Fibroblast of pulmonary artery (primary cell): Measurements from ENCODE around the gene TXNDC8.
"Not testable (repeated sequence)": the region's sequence is repeated elsewhere in the genome, so short reads cannot be mapped to it uniquely, and the experiment has no call there.

Experiments
- DNase-seq: peaks from one replicate; pipeline ENCODE4 v3.0.0-alpha.2; 2010; ENCODE audit warnings: low read depth
- H3K4me3 ChIP-seq: replicated peaks from 2 replicates; pipeline ENCODE4 v1.5.1; 2011; ENCODE audit warnings: low read depth, mild to moderate bottlenecking, control low read depth, low read length, moderate library complexity
- TF ChIP-seq, protein P1 (sequence below): IDR thresholded peaks from 2 replicates; pipeline ENCODE4 v1.5.1; 2011; ENCODE audit warnings: mild to moderate bottlenecking, control low read depth, low read length, inconsistent platforms; ENCODE audit errors: missing control alignments

The TXNDC8 gene

GRCh38 chr9:110337727-110338126 lies at the start of gene TXNDC8:
Gene TXNDC8 (minus strand): TSS chr9:110337863.
- H3K4me3 ChIP-seq, result no peak within 1 kb of the TSS
- TF ChIP-seq, protein P1, sequence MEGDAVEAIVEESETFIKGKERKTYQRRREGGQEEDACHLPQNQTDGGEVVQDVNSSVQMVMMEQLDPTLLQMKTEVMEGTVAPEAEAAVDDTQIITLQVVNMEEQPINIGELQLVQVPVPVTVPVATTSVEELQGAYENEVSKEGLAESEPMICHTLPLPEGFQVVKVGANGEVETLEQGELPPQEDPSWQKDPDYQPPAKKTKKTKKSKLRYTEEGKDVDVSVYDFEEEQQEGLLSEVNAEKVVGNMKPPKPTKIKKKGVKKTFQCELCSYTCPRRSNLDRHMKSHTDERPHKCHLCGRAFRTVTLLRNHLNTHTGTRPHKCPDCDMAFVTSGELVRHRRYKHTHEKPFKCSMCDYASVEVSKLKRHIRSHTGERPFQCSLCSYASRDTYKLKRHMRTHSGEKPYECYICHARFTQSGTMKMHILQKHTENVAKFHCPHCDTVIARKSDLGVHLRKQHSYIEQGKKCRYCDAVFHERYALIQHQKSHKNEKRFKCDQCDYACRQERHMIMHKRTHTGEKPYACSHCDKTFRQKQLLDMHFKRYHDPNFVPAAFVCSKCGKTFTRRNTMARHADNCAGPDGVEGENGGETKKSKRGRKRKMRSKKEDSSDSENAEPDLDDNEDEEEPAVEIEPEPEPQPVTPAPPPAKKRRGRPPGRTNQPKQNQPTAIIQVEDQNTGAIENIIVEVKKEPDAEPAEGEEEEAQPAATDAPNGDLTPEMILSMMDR, result no peak
- peak; percentile 49 for DNase-seq

GRCh38 chr9:110383491-110383890 lies 45.8 kb upstream of the TXNDC8 start:
- H3K4me3 ChIP-seq, result no peak overlapping the region
- DNase-seq, result no peak
- TF ChIP-seq, protein P1, result no peak

DNA sequence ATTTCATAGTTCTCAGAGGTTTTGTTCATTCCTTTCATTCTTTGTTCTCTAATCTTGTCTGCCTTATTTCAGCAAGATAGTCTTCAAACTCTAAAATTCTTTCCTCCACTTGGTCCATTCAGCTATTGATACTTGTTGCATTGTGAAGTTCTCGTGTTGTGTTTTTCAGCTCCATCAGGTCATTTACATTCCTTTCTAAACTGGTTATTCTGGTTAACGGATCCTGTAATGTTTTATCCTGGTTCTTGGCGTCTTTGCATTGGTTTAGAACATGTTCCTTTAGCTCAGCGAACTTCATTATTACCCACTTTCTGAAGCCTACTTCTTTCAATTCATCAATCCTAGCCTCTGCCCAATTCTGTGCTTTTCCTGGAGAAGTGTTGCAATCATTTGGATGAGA lies 45.1 kb upstream of the TXNDC8 start:
- TF ChIP-seq, protein P1, result no peak

DNA sequence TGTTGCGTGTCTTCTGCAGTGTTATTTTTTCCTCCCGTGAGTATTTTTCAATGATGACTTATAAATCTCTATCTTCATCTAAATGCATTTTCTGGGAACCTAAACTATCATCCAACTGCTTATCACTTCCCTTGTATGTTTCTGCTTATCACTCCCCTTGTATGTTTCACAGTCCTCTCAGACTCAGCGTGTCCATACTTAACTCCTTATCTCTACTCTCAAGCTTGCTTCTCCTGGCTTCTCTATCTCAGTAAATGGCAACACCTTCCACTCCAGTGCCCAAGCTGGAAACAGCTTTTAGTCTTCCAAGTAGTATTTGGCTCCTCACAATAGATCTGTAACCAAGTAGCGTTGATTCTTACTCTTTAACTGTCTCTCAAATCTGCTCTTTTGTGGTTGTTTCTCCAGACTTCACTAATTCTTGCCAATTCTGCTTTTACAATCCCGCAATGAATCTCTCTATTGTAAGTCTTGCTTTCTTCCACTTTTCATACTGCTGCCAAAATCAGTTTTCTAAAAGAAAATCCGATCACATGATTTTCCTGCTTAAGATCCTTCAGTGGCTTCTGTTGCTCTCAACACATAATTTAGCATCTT lies 33.8 kb upstream of the TXNDC8 start:
- DNase-seq, result no peak
- TF ChIP-seq, protein P1, result no peak

More for the DNA sequence above, 45.1 kb upstream of the TXNDC8 start:
- H3K4me3 ChIP-seq, result no peak overlapping the region
- no peak for DNase-seq

DNA sequence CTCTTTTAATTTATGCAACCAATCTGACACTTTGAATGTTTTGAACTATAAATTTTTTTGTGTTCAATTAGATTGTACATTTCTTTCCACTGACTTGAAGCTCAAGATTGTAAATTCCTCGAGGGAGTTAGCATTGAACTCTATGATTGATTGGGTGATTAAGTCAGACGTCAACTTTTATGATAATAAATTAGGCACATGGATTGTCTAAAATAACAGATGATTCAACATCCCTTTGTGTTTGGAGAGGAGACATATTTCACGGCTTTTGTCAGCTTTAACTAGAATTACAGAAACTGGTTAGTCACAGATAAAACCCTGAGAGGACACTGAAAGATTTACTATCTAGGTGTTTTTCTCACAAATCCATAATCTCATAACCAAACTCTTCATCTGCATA lies 32.7 kb upstream of the TXNDC8 start:
- TF ChIP-seq, protein P1, result no peak
- peak; percentile 14 for DNase-seq
- no peak overlapping the region for H3K4me3 ChIP-seq

More for the DNA sequence above, 33.8 kb upstream of the TXNDC8 start:
- H3K4me3 ChIP-seq, result no peak overlapping the region

DNA sequence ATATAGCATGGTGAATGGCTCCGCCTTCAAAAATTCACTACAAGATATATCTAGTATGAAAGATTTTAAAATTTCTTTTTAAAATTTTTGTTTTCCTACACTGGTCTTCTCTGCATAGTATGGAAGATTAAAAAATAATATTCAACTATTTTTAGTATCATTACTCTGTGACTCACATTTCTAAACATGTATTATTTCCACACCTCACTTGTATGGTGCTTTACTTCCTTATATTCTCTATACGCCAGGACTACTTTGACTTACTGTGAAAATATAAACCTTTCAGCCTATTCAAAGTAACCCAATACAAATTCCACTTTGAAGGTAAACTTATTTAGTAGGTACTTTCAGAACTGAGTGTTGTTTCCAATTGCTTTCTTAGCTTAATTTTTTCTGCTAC lies 26.8 kb upstream of the TXNDC8 start:
- H3K4me3 ChIP-seq, result no peak overlapping the region
- TF ChIP-seq, protein P1, result no peak

GRCh38 chr9:110358992-110359391 lies 21.3 kb upstream of the TXNDC8 start:
- not testable (repeated sequence) for H3K4me3 ChIP-seq, DNase-seq

More for the DNA sequence above, 26.8 kb upstream of the TXNDC8 start:
- DNase-seq, result no peak
